Astrocyte (in vitro differentiated cells and primary cell): ENCODE results near the gene FGFR4.

ENCODE experiments used
- CTCF ChIP-seq: IDR thresholded peaks from 2 replicates; pipeline ENCODE4 v1.5.1; 2011; ENCODE audit warnings: low read depth, mild to moderate bottlenecking, inconsistent platforms, low read length, moderate library complexity; ENCODE audit not compliant: insufficient read depth
- EZH2 ChIP-seq: IDR thresholded peaks from 2 replicates; pipeline ENCODE4 v1.6.1; 2012; ENCODE audit warnings: mild to moderate bottlenecking, low read length, inconsistent platforms; ENCODE audit not compliant: insufficient read depth

- TF ChIP-seq CTCF, result no peak
- TF ChIP-seq EZH2, result no peak
Measured at GRCh38 chr5:177103523-177104253, 17.0 kb downstream of the FGFR4 start.
